ENCODE results near the gene BCL2A1.
"Not testable (repeated sequence)": the region's sequence is repeated elsewhere in the genome, so short reads cannot be mapped to it uniquely, and the experiment has no call there.

Gene BCL2A1

GRCh38 chr15:79930516-79930915 is 40.5 kb downstream of the BCL2A1 start:
- in situ Hi-C loops (cut with HindIII; ENCODE audit: low sequenced_read_pairs): no loop called here
- H3K4me3 ChIP-seq (ENCODE audit: low read depth, low read length): no peak overlapping the region
- no peak for TF ChIP-seq CTCF (IDR thresholded peaks at IDR 0.05; ENCODE audit: low read depth, low read length)
- no peak for DNase-seq (ENCODE audit: low read depth, low spot score)

GRCh38 chr15:79929412-79929811 is 41.6 kb downstream of the BCL2A1 start:
- H3K4me3 ChIP-seq (ENCODE audit: low read depth, low read length): no peak overlapping the region
- in situ Hi-C loops (cut with HindIII; ENCODE audit: low sequenced_read_pairs): no loop called here
- DNase-seq (ENCODE audit: low read depth, low spot score): no peak
- TF ChIP-seq CTCF (IDR thresholded peaks at IDR 0.05; ENCODE audit: low read depth, low read length): no peak

- not testable (repeated sequence) for DNase-seq (ENCODE audit: low read depth, low spot score); H3K4me3 ChIP-seq (ENCODE audit: low read depth, low read length)
These were observed 44.9 kb downstream of the BCL2A1 start for GRCh38 chr15:79926116-79926515.

GRCh38 chr15:79924379-79924778 is 46.6 kb downstream of the BCL2A1 start:
- in situ Hi-C loops (cut with HindIII; ENCODE audit: low sequenced_read_pairs): no loop called here

More at GRCh38 chr15:79926116-79926515, 44.9 kb downstream of the BCL2A1 start:
- in situ Hi-C loops (cut with HindIII; ENCODE audit: low sequenced_read_pairs): not testable (repeated sequence)

GRCh38 chr15:79923515-79924169 is 47.4 kb downstream of the BCL2A1 start:
- no peak for TF ChIP-seq CTCF (IDR thresholded peaks at IDR 0.05; ENCODE audit: low read depth, low read length)
- H3K4me3 ChIP-seq (ENCODE audit: low read depth, low read length): peak overlapping the region; percentile 86
- DNase-seq (ENCODE audit: low read depth, low spot score): peak; percentile 96
- in situ Hi-C loops (cut with HindIII; ENCODE audit: low sequenced_read_pairs): no loop called here

More at GRCh38 chr15:79924379-79924778, 46.6 kb downstream of the BCL2A1 start:
- peak overlapping the region; percentile 86 for H3K4me3 ChIP-seq (ENCODE audit: low read depth, low read length)
- DNase-seq (ENCODE audit: low read depth, low spot score): no peak
- TF ChIP-seq CTCF (IDR thresholded peaks at IDR 0.05; ENCODE audit: low read depth, low read length): no peak

- peak overlapping the region; percentile 86 for H3K4me3 ChIP-seq (ENCODE audit: low read depth, low read length)
- no peak for TF ChIP-seq CTCF (IDR thresholded peaks at IDR 0.05; ENCODE audit: low read depth, low read length)
- peak; percentile 57 for DNase-seq (ENCODE audit: low read depth, low spot score)
- in situ Hi-C loops (cut with HindIII; ENCODE audit: low sequenced_read_pairs): no loop called here
These were observed 47.9 kb downstream of the BCL2A1 start for GRCh38 chr15:79923079-79923514.

GRCh38 chr15:79922512-79923078 is 48.4 kb downstream of the BCL2A1 start:
- no peak for TF ChIP-seq CTCF (IDR thresholded peaks at IDR 0.05; ENCODE audit: low read depth, low read length)
- H3K4me3 ChIP-seq (ENCODE audit: low read depth, low read length): peak overlapping the region; percentile 86
- no peak for DNase-seq (ENCODE audit: low read depth, low spot score)
- in situ Hi-C loops (cut with HindIII; ENCODE audit: low sequenced_read_pairs): no loop called here
